PC-9 (cell line): ENCODE results near the gene PLOD3. TPM values are rescaled to one million over a fixed set of nuclear protein-coding genes. Genes with fewer than 3 reads are reported as not detected.

ENCODE experiments used
- BruUV-seq: library from RNA; stranded (reverse); fragments of 400-500 nt; replicated peaks from 2 replicates; lab custom pipeline; 2021; lab: Mats Ljungman, UMichigan
- CTCF ChIA-PET: fragments of 300-600 bp; sonication (Branson Sonifier 250); formaldehyde crosslinking; loops from one replicate; lab custom pipeline; 2022; ENCODE audit warnings: antibody characterized with exemption; lab: Charles Lee
- POLR2A ChIA-PET: fragments of 300-600 bp; sonication (Branson Sonifier 250); formaldehyde crosslinking; loops from one replicate; lab custom pipeline; 2022; ENCODE audit warnings: antibody characterized with exemption; ENCODE audit not compliant: unreplicated experiment; lab: Charles Lee
- DNase-seq, 2 experiments: peaks; one replicate each; pipeline versions ENCODE4 v3.0.0 to v3.0.0-alpha.2; 2015 to 2022; ENCODE audit warnings: mixed read lengths in 1 of 2
- H2AFZ ChIP-seq: fragments of 200-600 bp; sonication (generic); 2 replicates; pipeline ENCODE4 v1.8.1; 2017; ENCODE audit warnings: antibody characterized with exemption
- H3F3A ChIP-seq: fragments of 200-600 bp; sonication (generic); 2 replicates; pipeline ENCODE4 v1.8.1; 2017; ENCODE audit warnings: antibody characterized with exemption, mild to moderate bottlenecking, low read depth; ENCODE audit not compliant: insufficient read depth
- H3K27ac ChIP-seq: fragments of 200-600 bp; sonication (generic); 2 replicates; pipeline ENCODE4 v1.6.1; 2016; ENCODE audit warnings: mixed run types
- H3K27me3 ChIP-seq: fragments of 200-600 bp; sonication (generic); 2 replicates; pipeline ENCODE4 v1.6.1; 2016; ENCODE audit warnings: low read depth, mixed run types; ENCODE audit not compliant: insufficient read depth
- H3K36me3 ChIP-seq: fragments of 200-600 bp; sonication (generic); 2 replicates; pipeline ENCODE4 v1.6.1; 2016; ENCODE audit warnings: low read depth, mixed run types
- H3K4me1 ChIP-seq: fragments of 200-600 bp; sonication (generic); replicated peaks from 2 replicates; pipeline ENCODE4 v1.6.1; 2016; ENCODE audit warnings: mixed run types; ENCODE audit not compliant: insufficient read depth
- H3K4me2 ChIP-seq: fragments of 200-600 bp; sonication (generic); 2 replicates; pipeline ENCODE4 v1.6.1; 2017; ENCODE audit warnings: mixed run types
- H3K4me3 ChIP-seq: fragments of 200-600 bp; sonication (generic); 2 replicates; pipeline ENCODE4 v1.6.1; 2016; ENCODE audit warnings: mixed run types
- H3K79me2 ChIP-seq: fragments of 200-600 bp; sonication (generic); 2 replicates; pipeline ENCODE4 v1.6.1; 2017; ENCODE audit warnings: low read depth, mixed run types
- H3K9me2 ChIP-seq: fragments of 200-600 bp; sonication (generic); 2 replicates; pipeline ENCODE4 v1.8.1; 2017; ENCODE audit warnings: mild to moderate bottlenecking; ENCODE audit not compliant: insufficient read depth
- H3K9me3 ChIP-seq: fragments of 200-600 bp; sonication (generic); 2 replicates; pipeline ENCODE4 v1.8.1; 2016; ENCODE audit warnings: low read depth; ENCODE audit not compliant: insufficient read depth
- H4K20me1 ChIP-seq: fragments of 200-600 bp; sonication (generic); 2 replicates; pipeline ENCODE4 v1.8.1; 2017; ENCODE audit not compliant: insufficient read depth
- CTCF ChIP-seq: fragments of 200-600 bp; sonication (generic); conservative IDR thresholded peaks from 2 replicates; pipeline ENCODE4 v1.6.1; 2017; ENCODE audit warnings: mixed run types, antibody characterized with exemption, mild to moderate bottlenecking, moderate library complexity
- EZH2 ChIP-seq: fragments of 200-600 bp; sonication (generic); IDR thresholded peaks from 2 replicates; pipeline ENCODE4 v1.8.0; 2017; ENCODE audit warnings: antibody characterized with exemption, low read depth
- intact Hi-C: fragments of 100-400 bp; cut with micrococcal nuclease; formaldehyde crosslinking; loops from one replicate; pipeline ENCODE4 v1.10.0; 2022; ENCODE audit not compliant: unreplicated experiment
- total RNA-seq: library from RNA; stranded (reverse); gene quantifications from 2 replicates; pipeline ENCODE4 v1.2.3, GENCODE V29; 2021

The PLOD3 gene
- total RNA-seq, 1 experiment from 2014 or later, result 93.2 TPM

- BruUV-seq, result TSS peak; percentile 51
- no peak for TF ChIP-seq EZH2
- H4K20me1 ChIP-seq, result no peaks in the 10 kb centered on the region; the same call in 1 of the 2 replicates
Observed at GRCh38 chr7:101218236-101219125, 1.1 kb upstream of the PLOD3 start.

DNA sequence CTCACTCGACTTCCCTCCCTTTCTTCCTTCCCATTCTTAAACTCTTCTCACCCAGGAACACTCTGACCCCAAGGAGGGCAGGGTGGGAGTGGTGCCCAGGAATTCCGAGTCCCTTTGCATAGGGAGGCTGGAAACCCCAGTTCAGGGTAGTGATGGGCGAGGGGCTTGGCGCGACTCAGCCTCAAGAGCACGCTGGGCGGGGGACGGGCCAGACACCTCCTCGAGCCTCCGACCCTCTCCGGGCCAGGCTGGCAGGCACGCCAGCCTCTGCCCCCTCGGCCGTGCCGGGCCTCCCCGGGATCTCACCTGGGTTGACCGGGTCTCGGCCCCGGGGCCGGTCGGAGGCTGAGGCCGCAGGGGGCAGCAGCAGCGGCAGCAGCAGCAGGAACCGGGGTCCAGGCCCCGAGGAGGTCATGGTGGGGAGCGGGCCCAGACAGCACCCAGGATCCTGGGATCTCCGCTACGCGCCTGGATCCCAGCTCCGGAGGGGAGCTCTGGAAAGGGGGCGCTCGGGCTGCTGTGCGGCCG, 457 bp downstream of the PLOD3 start:
- BruUV-seq, result TSS peak; percentile 39
- intact Hi-C loops, result loop anchor here (1.0 kb wide), 1 partner anchor 35 kb away; no protein-coding TSS in a partner anchor

More at GRCh38 chr7:101218236-101219125, 1.1 kb upstream of the PLOD3 start:
- Histone ChIP-seq H3K9me3 (no peaks in the 10 kb centered on the region), H3K9me2 (no peaks in the 10 kb centered on the region), H3K4me1 (0 out of 2 replicates have a peak, but pooled peaks cover 12% of the 10 kb centered on the region), H3K79me2 (peaks cover 38% of the 10 kb centered on the region), H2AFZ (peak overlapping the region; percentile 94), H3K27me3 (no peaks in the 10 kb centered on the region), H3K36me3 (no peaks in the 10 kb centered on the region), H3F3A (no peaks in the 10 kb centered on the region), H3K4me2 (peak overlapping the region; percentile 83), H3K27ac (no peak overlapping the region), H3K4me3 (peak overlapping the region; percentile 82)
- POLR2A ChIA-PET, result interaction anchor here (0.6 to 1.7 kb wide), 11 partner anchors 14 to 790 kb away, joined by 3 to 61 read pairs (median 3); partner anchors contain the start of genes SERPINE1 and ZCWPW1
- intact Hi-C loops, result loop anchor here (1.0 kb wide), 2 partner anchors 14 to 26 kb away; no protein-coding TSS in a partner anchor
- DNase-seq, result no peak
- CTCF ChIA-PET, result interaction anchor here (0.8 to 1.7 kb wide), 4 partner anchors 26 to 74 kb away, joined by 3 to 22 read pairs (median 8); partner anchors contain the start of gene FIS1

More for the DNA sequence above, 457 bp downstream of the PLOD3 start:
- no peaks in the 10 kb centered on the region for H3F3A ChIP-seq
- no peak; the same call in 1 of the 2 replicates for TF ChIP-seq CTCF
- TF ChIP-seq EZH2, result no peak
- no peaks in the 10 kb centered on the region for H3K9me3 ChIP-seq
- no peaks in the 10 kb centered on the region for H3K9me2 ChIP-seq
- H3K4me3 ChIP-seq, result peak overlapping the region; percentile 82
- ChIA-PET POLR2A (interaction anchor here (0.6 to 1.7 kb wide), 6 partner anchors 12 to 789 kb away, joined by 3 to 61 read pairs (median 6); partner anchors contain the start of gene ZCWPW1), CTCF (interaction anchor here (0.6 to 1.7 kb wide), 6 partner anchors 18 to 491 kb away, joined by 3 to 22 read pairs (median 7); partner anchors contain the start of genes FIS1, IFT22 and VGF)
- H4K20me1 ChIP-seq, result no peaks in the 10 kb centered on the region; the same call in 1 of the 2 replicates
- peak overlapping the region; percentile 94 for H2AFZ ChIP-seq
- no peaks in the 10 kb centered on the region for H3K27me3 ChIP-seq
- H3K4me2 ChIP-seq, result peak overlapping the region; percentile 83
- peak overlapping the region; percentile 80; the same call in 1 of the 2 replicates for H3K27ac ChIP-seq
- H3K4me1 ChIP-seq, result 0 out of 2 replicates have a peak, but pooled peaks cover 12% of the 10 kb centered on the region
- DNase-seq, result no peak
- no peaks in the 10 kb centered on the region for H3K36me3 ChIP-seq
- H3K79me2 ChIP-seq, result peaks cover 38% of the 10 kb centered on the region
